VCaP (cell line): ENCODE data around the gene SEZ6L.

Experiments
- H3K27ac ChIP-seq: fragments of 450-650 bp; 2 replicates; pipeline ENCODE4 v1.5.1; 2017
- CTCF ChIP-seq: fragments of 450-650 bp; conservative IDR thresholded peaks from 2 replicates; pipeline ENCODE4 v1.5.1; 2017; ENCODE audit warnings: mild to moderate bottlenecking, moderate library complexity

Gene SEZ6L

GRCh38 chr22:26174280-26174679, 5.0 kb downstream of the SEZ6L start:
- H3K27ac ChIP-seq = no peak overlapping the region
- peak; percentile 77 for TF ChIP-seq CTCF

DNA sequence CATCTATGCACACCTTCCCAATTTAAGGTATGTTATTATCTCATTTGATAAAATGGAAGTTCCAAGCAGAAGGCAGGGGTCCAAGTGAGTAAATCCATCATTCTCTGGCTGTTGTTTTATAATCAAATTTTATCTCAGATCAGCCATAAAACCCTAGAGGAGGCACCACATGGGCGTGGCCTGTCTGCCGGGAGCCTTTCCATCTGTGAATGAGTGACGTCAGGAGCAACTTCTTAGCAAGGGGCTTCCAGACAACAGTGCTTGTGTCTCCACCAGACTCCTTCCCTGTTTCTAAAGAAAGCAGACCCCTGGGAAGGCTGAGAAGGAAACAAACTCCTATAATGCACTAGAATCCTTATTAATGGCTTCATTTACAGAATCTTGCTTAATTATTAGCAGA, 13.5 kb downstream of the SEZ6L start:
- H3K27ac ChIP-seq = no peak overlapping the region
- no peak for TF ChIP-seq CTCF

DNA sequence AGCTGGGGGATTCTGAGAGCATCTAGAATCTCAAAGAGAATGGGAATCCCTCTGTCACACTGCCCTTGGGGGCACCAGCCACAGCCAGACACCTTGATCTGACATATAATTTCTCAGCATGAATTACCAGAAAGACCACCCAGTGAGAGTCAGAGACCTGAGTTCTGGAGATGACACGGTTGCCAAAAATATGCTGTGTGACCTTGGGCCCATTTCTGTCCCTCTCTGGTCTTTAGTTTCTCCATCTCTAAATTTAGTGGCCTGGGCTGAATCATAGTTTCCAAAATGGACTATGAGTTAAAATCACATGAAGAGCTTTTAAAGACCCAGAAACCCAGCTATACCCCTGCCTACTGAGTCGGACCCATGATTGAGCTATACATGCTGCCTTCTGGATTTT, 15.9 kb downstream of the SEZ6L start:
- no peak for TF ChIP-seq CTCF
- H3K27ac ChIP-seq = no peak overlapping the region

DNA sequence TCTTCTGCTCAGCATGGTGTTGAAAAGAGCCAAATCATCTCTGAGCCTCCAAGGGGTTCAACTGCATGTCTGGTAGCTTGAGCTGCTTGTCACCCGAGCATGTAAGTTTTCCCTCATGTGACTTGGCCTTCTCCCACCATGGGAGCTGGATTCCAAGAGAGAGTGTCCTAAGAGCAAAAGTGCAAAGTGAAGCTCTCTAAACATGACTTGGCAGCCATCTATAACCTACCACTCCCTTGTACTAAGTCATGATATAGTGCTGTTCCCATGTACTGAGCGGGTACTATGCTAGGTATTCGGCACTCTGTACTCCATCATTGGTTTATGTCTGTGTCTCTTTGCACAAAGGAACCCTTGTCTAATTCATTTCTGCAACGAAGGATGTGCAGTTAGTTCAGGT, 19.1 kb downstream of the SEZ6L start:
- TF ChIP-seq CTCF = no peak
- no peak overlapping the region for H3K27ac ChIP-seq

DNA sequence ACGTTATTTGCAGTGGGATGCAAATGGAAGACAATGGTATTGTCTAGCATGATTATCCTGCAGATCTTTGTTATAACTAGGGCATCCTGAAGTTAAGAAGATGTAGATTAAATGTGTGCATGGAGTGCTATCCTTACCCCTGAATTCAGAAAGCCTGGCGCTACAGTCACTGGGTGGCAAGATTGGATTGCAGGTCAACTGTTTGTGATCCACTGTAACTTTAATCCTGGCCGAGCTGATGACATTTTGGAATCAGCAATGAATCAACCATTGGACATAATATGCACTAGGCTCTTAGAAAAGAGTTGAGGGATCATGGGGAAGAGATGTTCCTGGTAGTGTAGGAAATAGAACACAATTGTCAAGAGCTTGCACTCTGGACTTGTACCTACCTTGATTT, 25.1 kb downstream of the SEZ6L start:
- H3K27ac ChIP-seq = no peak overlapping the region
- TF ChIP-seq CTCF = no peak

DNA sequence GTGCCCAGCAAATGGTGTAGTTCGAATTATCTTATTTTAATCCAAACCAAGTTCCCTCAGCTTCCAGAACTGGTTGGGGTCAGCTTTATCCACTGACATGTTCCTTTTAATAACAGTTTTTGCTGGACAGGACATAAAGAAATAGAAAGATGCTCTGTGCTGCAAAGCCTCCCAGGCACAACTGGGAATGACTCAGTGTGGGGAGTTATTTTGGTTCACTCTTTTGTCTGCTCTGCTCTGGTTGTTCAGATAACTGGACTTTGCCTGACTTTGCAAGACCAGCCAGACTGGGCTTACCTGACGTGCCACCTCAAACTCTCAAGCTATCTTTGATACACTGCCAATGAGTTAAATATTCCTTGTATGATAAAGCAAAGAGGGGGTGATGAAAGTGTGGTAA, 25.6 kb downstream of the SEZ6L start:
- no peak for TF ChIP-seq CTCF
- no peak overlapping the region for H3K27ac ChIP-seq

- no peak for TF ChIP-seq CTCF
- no peak overlapping the region for H3K27ac ChIP-seq
Measured at GRCh38 chr22:26196657-26197056, 27.4 kb downstream of the SEZ6L start.

DNA sequence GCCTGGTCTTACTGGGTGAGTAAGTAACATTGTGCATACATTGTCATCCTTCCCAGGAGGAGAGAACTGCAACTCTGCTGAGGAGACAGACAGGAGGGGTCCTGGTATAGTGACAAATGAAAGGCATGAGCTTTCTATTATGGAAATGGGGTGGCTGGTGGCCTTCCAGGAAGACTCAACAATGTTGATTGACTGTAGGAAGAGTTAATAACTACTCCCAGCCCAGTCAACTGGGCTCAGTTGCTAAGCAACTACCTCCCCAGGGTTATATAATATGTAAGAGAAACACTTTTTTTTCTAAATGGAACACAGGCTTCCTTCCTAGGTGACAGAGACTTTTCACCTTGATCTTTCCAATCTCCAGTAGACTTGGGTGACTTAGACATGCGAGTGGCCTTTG, 28.2 kb downstream of the SEZ6L start:
- H3K27ac ChIP-seq = no peak overlapping the region
- TF ChIP-seq CTCF = no peak
